HG03378 (cell line): Measurements from ENCODE around the gene STRADA.
"Not testable (repeated sequence)": the region's sequence is repeated elsewhere in the genome, so short reads cannot be mapped to it uniquely, and the experiment has no call there.

Experiments
- ATAC-seq: cut with Tn5 transposase; IDR thresholded peaks from one replicate; pipeline ENCODE4 v1.9.1; 2021; ENCODE audit warnings: mild to moderate bottlenecking, moderate library complexity; ENCODE audit not compliant: unreplicated experiment

The STRADA gene

GRCh38 chr17:63754046-63754445 is 12.4 kb upstream of the STRADA start:
- no peak for ATAC-seq

- no peak for ATAC-seq
These were observed 11.6 kb upstream of the STRADA start for GRCh38 chr17:63753215-63753614.

GRCh38 chr17:63752707-63753106 is 11.1 kb upstream of the STRADA start:
- ATAC-seq, result no peak

GRCh38 chr17:63751806-63752205 is 10.2 kb upstream of the STRADA start:
- no peak for ATAC-seq

- no peak for ATAC-seq
These were observed 524 bp downstream of the STRADA start for GRCh38 chr17:63741143-63741407.

GRCh38 chr17:63740464-63741142 is 996 bp downstream of the STRADA start:
- no peak for ATAC-seq

GRCh38 chr17:63735691-63736090 is 5.9 kb downstream of the STRADA start:
- ATAC-seq, result no peak

GRCh38 chr17:63722403-63722802 is 19.2 kb downstream of the STRADA start:
- no peak for ATAC-seq

GRCh38 chr17:63720194-63720593 is 21.4 kb downstream of the STRADA start:
- not testable (repeated sequence) for ATAC-seq

GRCh38 chr17:63718988-63719387 is 22.6 kb downstream of the STRADA start:
- no peak for ATAC-seq

- no peak for ATAC-seq
These were observed 25.2 kb downstream of the STRADA start for GRCh38 chr17:63716426-63716825.

GRCh38 chr17:63714550-63715277 is 26.9 kb downstream of the STRADA start:
- no peak for ATAC-seq

- no peak for ATAC-seq
These were observed 32.5 kb downstream of the STRADA start for GRCh38 chr17:63709110-63709509.

GRCh38 chr17:63707151-63707550 is 34.4 kb downstream of the STRADA start:
- no peak for ATAC-seq

- no peak for ATAC-seq
These were observed 35.1 kb downstream of the STRADA start for GRCh38 chr17:63706336-63707082.

- ATAC-seq, result no peak
These were observed 35.9 kb downstream of the STRADA start for GRCh38 chr17:63705657-63706056.

- no peak for ATAC-seq
These were observed 36.8 kb downstream of the STRADA start for GRCh38 chr17:63704836-63705235.

GRCh38 chr17:63704259-63704576 is 37.4 kb downstream of the STRADA start:
- no peak for ATAC-seq

GRCh38 chr17:63703556-63704258 is 37.9 kb downstream of the STRADA start:
- no peak for ATAC-seq

GRCh38 chr17:63703029-63703428 is 38.6 kb downstream of the STRADA start:
- ATAC-seq, result no peak

- ATAC-seq, result no peak
These were observed 38.9 kb downstream of the STRADA start for GRCh38 chr17:63702721-63703015.
